Measurements from ENCODE around the gene MMAA. TPM values are rescaled to one million over a fixed set of nuclear protein-coding genes. Genes with fewer than 3 reads are reported as not detected.
"Not testable (repeated sequence)": the region's sequence is repeated elsewhere in the genome, so short reads cannot be mapped to it uniquely, and the experiment has no call there.

Gene MMAA
- total RNA-seq, 1 experiment from 2014 or later = 2.2 TPM

- Histone ChIP-seq H3K4me1 (ENCODE audit: control insufficient read depth, insufficient read depth, low read length) (no peaks in the 10 kb centered on the region), H3K4me3 (ENCODE audit: low read depth in 2 of 2, low read length in 2 of 2) (no peak overlapping the region), H3K27me3 (ENCODE audit: control insufficient read depth, insufficient read depth, low read length) (no peaks in the 10 kb centered on the region), H3K36me3 (ENCODE audit: control insufficient read depth, insufficient read depth, low read length) (no peaks in the 10 kb centered on the region), H3K27ac (ENCODE audit: low read length) (no peak overlapping the region), H3K9me3 (ENCODE audit: control insufficient read depth, insufficient read depth, low read depth, low read length) (no peaks in the 10 kb centered on the region)
- intact Hi-C loops (cut with micrococcal nuclease; ENCODE audit: unreplicated experiment) (no loop called here), in situ Hi-C loops (cut with HindIII; ENCODE audit: low pct_unique_long_range_greater_than_20kb, low sequenced_read_pairs) (no loop called here)
- ATAC-seq = no peak
- POLR2A ChIA-PET = no interaction called here
- TF ChIP-seq, protein P1, sequence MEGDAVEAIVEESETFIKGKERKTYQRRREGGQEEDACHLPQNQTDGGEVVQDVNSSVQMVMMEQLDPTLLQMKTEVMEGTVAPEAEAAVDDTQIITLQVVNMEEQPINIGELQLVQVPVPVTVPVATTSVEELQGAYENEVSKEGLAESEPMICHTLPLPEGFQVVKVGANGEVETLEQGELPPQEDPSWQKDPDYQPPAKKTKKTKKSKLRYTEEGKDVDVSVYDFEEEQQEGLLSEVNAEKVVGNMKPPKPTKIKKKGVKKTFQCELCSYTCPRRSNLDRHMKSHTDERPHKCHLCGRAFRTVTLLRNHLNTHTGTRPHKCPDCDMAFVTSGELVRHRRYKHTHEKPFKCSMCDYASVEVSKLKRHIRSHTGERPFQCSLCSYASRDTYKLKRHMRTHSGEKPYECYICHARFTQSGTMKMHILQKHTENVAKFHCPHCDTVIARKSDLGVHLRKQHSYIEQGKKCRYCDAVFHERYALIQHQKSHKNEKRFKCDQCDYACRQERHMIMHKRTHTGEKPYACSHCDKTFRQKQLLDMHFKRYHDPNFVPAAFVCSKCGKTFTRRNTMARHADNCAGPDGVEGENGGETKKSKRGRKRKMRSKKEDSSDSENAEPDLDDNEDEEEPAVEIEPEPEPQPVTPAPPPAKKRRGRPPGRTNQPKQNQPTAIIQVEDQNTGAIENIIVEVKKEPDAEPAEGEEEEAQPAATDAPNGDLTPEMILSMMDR (IDR thresholded peaks at IDR 0.05) = no peak
- TF ChIP-seq POLR2AphosphoS5 (IDR thresholded peaks at IDR 0.05; ENCODE audit: low read depth, low read length) (no peak), SIN3A (IDR thresholded peaks at IDR 0.05; ENCODE audit: borderline replicate concordance, insufficient read depth, low read depth, low read length) (no peak), TCF7L2 (IDR thresholded peaks at IDR 0.05; ENCODE audit: low read depth, low read length) (no peak)
- TF ChIP-seq, protein P2, sequence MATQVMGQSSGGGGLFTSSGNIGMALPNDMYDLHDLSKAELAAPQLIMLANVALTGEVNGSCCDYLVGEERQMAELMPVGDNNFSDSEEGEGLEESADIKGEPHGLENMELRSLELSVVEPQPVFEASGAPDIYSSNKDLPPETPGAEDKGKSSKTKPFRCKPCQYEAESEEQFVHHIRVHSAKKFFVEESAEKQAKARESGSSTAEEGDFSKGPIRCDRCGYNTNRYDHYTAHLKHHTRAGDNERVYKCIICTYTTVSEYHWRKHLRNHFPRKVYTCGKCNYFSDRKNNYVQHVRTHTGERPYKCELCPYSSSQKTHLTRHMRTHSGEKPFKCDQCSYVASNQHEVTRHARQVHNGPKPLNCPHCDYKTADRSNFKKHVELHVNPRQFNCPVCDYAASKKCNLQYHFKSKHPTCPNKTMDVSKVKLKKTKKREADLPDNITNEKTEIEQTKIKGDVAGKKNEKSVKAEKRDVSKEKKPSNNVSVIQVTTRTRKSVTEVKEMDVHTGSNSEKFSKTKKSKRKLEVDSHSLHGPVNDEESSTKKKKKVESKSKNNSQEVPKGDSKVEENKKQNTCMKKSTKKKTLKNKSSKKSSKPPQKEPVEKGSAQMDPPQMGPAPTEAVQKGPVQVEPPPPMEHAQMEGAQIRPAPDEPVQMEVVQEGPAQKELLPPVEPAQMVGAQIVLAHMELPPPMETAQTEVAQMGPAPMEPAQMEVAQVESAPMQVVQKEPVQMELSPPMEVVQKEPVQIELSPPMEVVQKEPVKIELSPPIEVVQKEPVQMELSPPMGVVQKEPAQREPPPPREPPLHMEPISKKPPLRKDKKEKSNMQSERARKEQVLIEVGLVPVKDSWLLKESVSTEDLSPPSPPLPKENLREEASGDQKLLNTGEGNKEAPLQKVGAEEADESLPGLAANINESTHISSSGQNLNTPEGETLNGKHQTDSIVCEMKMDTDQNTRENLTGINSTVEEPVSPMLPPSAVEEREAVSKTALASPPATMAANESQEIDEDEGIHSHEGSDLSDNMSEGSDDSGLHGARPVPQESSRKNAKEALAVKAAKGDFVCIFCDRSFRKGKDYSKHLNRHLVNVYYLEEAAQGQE (IDR thresholded peaks at IDR 0.05; ENCODE audit: insufficient read depth in 1 of 2, low read depth in 2 of 2, low read length in 1 of 2) = no peak
- no TSS peak for BruUV-seq (replicated peaks)
- CTCF ChIA-PET = no interaction called here
- no peak for DNase-seq (ENCODE audit: low read depth, low spot score)
Observed at GRCh38 chr4:145635630-145636029, 16.4 kb downstream of the MMAA start.

- Histone ChIP-seq H3K4me3 (ENCODE audit: low read depth in 2 of 2, low read length in 2 of 2) (no peak overlapping the region), H3K27ac (ENCODE audit: low read length) (no peak overlapping the region), H3K27me3 (ENCODE audit: control insufficient read depth, insufficient read depth, low read length) (no peaks in the 10 kb centered on the region), H3K4me1 (ENCODE audit: control insufficient read depth, insufficient read depth, low read length) (no peaks in the 10 kb centered on the region), H3K36me3 (ENCODE audit: control insufficient read depth, insufficient read depth, low read length) (no peaks in the 10 kb centered on the region), H3K9me3 (ENCODE audit: control insufficient read depth, insufficient read depth, low read depth, low read length) (no peaks in the 10 kb centered on the region)
- TF ChIP-seq, protein P1 (IDR thresholded peaks at IDR 0.05) = no peak
- TF ChIP-seq TCF7L2 (IDR thresholded peaks at IDR 0.05; ENCODE audit: low read depth, low read length) (no peak), POLR2AphosphoS5 (IDR thresholded peaks at IDR 0.05; ENCODE audit: low read depth, low read length) (no peak), SIN3A (IDR thresholded peaks at IDR 0.05; ENCODE audit: borderline replicate concordance, insufficient read depth, low read depth, low read length) (no peak)
- TF ChIP-seq, protein P2 (IDR thresholded peaks at IDR 0.05; ENCODE audit: insufficient read depth in 1 of 2, low read depth in 2 of 2, low read length in 1 of 2) = no peak
- ChIA-PET POLR2A (no interaction called here), CTCF (no interaction called here)
- no TSS peak for BruUV-seq (replicated peaks)
- intact Hi-C loops (cut with micrococcal nuclease; ENCODE audit: unreplicated experiment) = no loop called here
- DNase-seq (ENCODE audit: low read depth, low spot score) = no peak
- in situ Hi-C loops (cut with HindIII; ENCODE audit: low pct_unique_long_range_greater_than_20kb, low sequenced_read_pairs) = no loop called here
- no peak for ATAC-seq
Observed at GRCh38 chr4:145639186-145639698, 20.1 kb downstream of the MMAA start.

- H3K36me3 ChIP-seq (ENCODE audit: control insufficient read depth, insufficient read depth, low read length); in situ Hi-C loops (cut with HindIII; ENCODE audit: low pct_unique_long_range_greater_than_20kb, low sequenced_read_pairs); ATAC-seq; POLR2A ChIA-PET; H3K4me3 ChIP-seq (ENCODE audit: low read depth in 2 of 2, low read length in 2 of 2); H3K27ac ChIP-seq (ENCODE audit: low read length); H3K4me1 ChIP-seq (ENCODE audit: control insufficient read depth, insufficient read depth, low read length); CTCF ChIA-PET; DNase-seq (ENCODE audit: low read depth, low spot score); H3K27me3 ChIP-seq (ENCODE audit: control insufficient read depth, insufficient read depth, low read length); BruUV-seq (replicated peaks); intact Hi-C loops (cut with micrococcal nuclease; ENCODE audit: unreplicated experiment); H3K9me3 ChIP-seq (ENCODE audit: control insufficient read depth, insufficient read depth, low read depth, low read length): not testable (repeated sequence)
Observed at GRCh38 chr4:145640236-145640635, 21.1 kb downstream of the MMAA start.
